ENCODE results near the gene PDGFD.

PDGFD gene

GRCh38 chr11:104093426-104094280 lies 70.3 kb downstream of the PDGFD start:
- DNase-seq (ENCODE audit: low spot score): no peak

- no peak for DNase-seq (ENCODE audit: low spot score)
Measured at GRCh38 chr11:104092744-104093143, 71.2 kb downstream of the PDGFD start.

- no peak for DNase-seq (ENCODE audit: low spot score)
Measured at GRCh38 chr11:104091281-104092096, 72.5 kb downstream of the PDGFD start.

- DNase-seq (ENCODE audit: low spot score): no peak
Measured at GRCh38 chr11:104090767-104091166, 73.2 kb downstream of the PDGFD start.

- no peak for DNase-seq (ENCODE audit: low spot score)
Measured at GRCh38 chr11:104089481-104089880, 74.5 kb downstream of the PDGFD start.

GRCh38 chr11:104086621-104087020 lies 77.3 kb downstream of the PDGFD start:
- no peak for DNase-seq (ENCODE audit: low spot score)

GRCh38 chr11:104078995-104079394 lies 85.0 kb downstream of the PDGFD start:
- DNase-seq (ENCODE audit: low spot score): no peak

GRCh38 chr11:104078245-104078644 lies 85.7 kb downstream of the PDGFD start:
- no peak for DNase-seq (ENCODE audit: low spot score)

- no peak for DNase-seq (ENCODE audit: low spot score)
Measured at GRCh38 chr11:104076455-104076854, 87.5 kb downstream of the PDGFD start.

GRCh38 chr11:104075706-104076105 lies 88.2 kb downstream of the PDGFD start:
- no peak for DNase-seq (ENCODE audit: low spot score)

- no peak for DNase-seq (ENCODE audit: low spot score)
Measured at GRCh38 chr11:104075091-104075490, 88.9 kb downstream of the PDGFD start.

GRCh38 chr11:104073950-104074705 lies 89.8 kb downstream of the PDGFD start:
- DNase-seq (ENCODE audit: low spot score): peak; percentile 35

GRCh38 chr11:104067534-104067933 lies 96.4 kb downstream of the PDGFD start:
- DNase-seq (ENCODE audit: low spot score): no peak

GRCh38 chr11:104064034-104064630 lies 99.8 kb downstream of the PDGFD start:
- no peak for DNase-seq (ENCODE audit: low spot score)

GRCh38 chr11:104061853-104062521 lies 102.0 kb downstream of the PDGFD start:
- peak; percentile 7 for DNase-seq (ENCODE audit: low spot score)

- DNase-seq (ENCODE audit: low spot score): no peak
Measured at GRCh38 chr11:104060820-104061219, 103.1 kb downstream of the PDGFD start.

- DNase-seq (ENCODE audit: low spot score): no peak
Measured at GRCh38 chr11:104060004-104060794, 103.7 kb downstream of the PDGFD start.

GRCh38 chr11:104058680-104059079 lies 105.3 kb downstream of the PDGFD start:
- no peak for DNase-seq (ENCODE audit: low spot score)

GRCh38 chr11:104057908-104058307 lies 106.0 kb downstream of the PDGFD start:
- DNase-seq (ENCODE audit: low spot score): no peak

- no peak for DNase-seq (ENCODE audit: low spot score)
Measured at GRCh38 chr11:104055596-104055995, 108.4 kb downstream of the PDGFD start.
